GM12864 (cell line): ENCODE results near the gene ICA1.
"Not testable (repeated sequence)": the region's sequence is repeated elsewhere in the genome, so short reads cannot be mapped to it uniquely, and the experiment has no call there.

Experiments
- DNase-seq: peaks from one replicate; pipeline ENCODE4 v3.0.0-alpha.2; 2011; ENCODE audit warnings: low read depth
- H3K4me3 ChIP-seq: 2 replicates; pipeline ENCODE4 v1.5.1; 2011; ENCODE audit warnings: mild to moderate bottlenecking, low read depth, low read length, control low read depth
- CTCF ChIP-seq: IDR thresholded peaks from 2 replicates; pipeline ENCODE4 v1.5.1; 2011; ENCODE audit warnings: low read depth, mild to moderate bottlenecking, moderate library complexity, low read length, control low read depth, inconsistent platforms; ENCODE audit errors: missing control alignments

Gene ICA1

GRCh38 chr7:8254215-8254614, 7.8 kb downstream of the ICA1 start:
- H3K4me3 ChIP-seq: no peak overlapping the region
- TF ChIP-seq CTCF: no peak
- DNase-seq: no peak

- no peak overlapping the region for H3K4me3 ChIP-seq
- no peak for DNase-seq
- no peak for TF ChIP-seq CTCF
Observed at GRCh38 chr7:8251195-8251594, 10.8 kb downstream of the ICA1 start.

- no peak overlapping the region for H3K4me3 ChIP-seq
- no peak for TF ChIP-seq CTCF
- DNase-seq: no peak
Observed at GRCh38 chr7:8250547-8250946, 11.4 kb downstream of the ICA1 start.

GRCh38 chr7:8249121-8249520, 12.8 kb downstream of the ICA1 start:
- no peak overlapping the region for H3K4me3 ChIP-seq
- TF ChIP-seq CTCF: no peak
- no peak for DNase-seq

- no peak for DNase-seq
- H3K4me3 ChIP-seq: no peak overlapping the region
- TF ChIP-seq CTCF: no peak
Observed at GRCh38 chr7:8246020-8246419, 15.9 kb downstream of the ICA1 start.

- DNase-seq, H3K4me3 ChIP-seq: not testable (repeated sequence)
Observed at GRCh38 chr7:8245032-8245431, 16.9 kb downstream of the ICA1 start.

- H3K4me3 ChIP-seq, DNase-seq: not testable (repeated sequence)
Observed at GRCh38 chr7:8243059-8243458, 18.9 kb downstream of the ICA1 start.

GRCh38 chr7:8239702-8240362, 22.1 kb downstream of the ICA1 start:
- not testable (repeated sequence) for H3K4me3 ChIP-seq, DNase-seq
